NCI-H2227 treated with DMSO at 0.1 percent for 48 hours (cell line): ENCODE data around the gene SNTA1.
"Not testable (repeated sequence)": the region's sequence is repeated elsewhere in the genome, so short reads cannot be mapped to it uniquely, and the experiment has no call there.

Experiments used
- DNase-seq: peaks from one replicate; lab custom pipeline; 2025; lab: John Stamatoyannopoulos, UW

SNTA1 gene

DNA sequence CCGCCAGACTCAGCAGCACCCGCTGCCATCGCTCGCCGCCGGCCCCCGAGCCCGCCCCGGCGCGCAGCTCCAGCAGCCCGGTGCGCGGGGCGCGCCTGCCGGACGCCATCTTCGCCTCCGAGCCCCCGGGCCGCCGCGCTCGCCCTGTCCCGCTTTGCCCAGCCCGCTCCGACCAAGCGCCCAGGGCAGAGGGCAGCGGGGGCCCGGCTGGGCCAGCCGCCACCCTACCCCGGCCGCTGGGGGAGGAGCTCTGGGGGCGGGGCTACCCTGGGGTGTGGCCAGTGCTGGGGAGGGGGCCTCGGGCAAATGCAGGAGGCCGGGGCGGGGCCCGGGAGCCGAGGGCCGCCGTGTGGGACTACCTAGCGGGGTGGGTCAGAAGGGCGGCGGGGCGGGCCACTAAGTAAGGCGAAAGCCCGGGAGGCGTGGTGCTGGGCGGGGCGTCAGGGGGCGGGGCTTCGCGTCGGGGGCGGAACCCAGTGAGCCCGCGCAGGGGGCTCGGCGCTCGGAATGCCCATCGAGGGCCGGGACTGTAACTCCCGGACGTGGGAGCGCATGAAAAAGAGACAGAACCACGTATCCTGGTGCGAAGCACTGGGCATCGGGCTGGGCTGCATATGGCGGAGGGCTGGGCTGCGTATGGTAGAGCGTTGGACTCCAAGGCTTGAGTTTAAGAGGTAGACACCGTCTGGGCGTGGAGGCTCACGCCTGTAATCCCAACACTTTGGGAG lies at the start of gene SNTA1:
TSS of gene SNTA1 (minus strand) at position 252 of the 728 bp plus-strand sequence. CDS start at position 109, 143 bp downstream.
- DNase-seq = peak; percentile 89

- DNase-seq = no peak
These were observed 47.5 kb upstream of the SNTA1 start for GRCh38 chr20:33490934-33491656.

- no peak for DNase-seq
These were observed 46.7 kb upstream of the SNTA1 start, which contains the start of gene CBFA2T2 for GRCh38 chr20:33490023-33490933. TSS of gene CBFA2T2 (plus strand) at chr20:33490096. CDS start at chr20:33490268, 172 bp downstream.

GRCh38 chr20:33489495-33490022 lies 46.0 kb upstream of the SNTA1 start:
- peak; percentile 96 for DNase-seq

DNA sequence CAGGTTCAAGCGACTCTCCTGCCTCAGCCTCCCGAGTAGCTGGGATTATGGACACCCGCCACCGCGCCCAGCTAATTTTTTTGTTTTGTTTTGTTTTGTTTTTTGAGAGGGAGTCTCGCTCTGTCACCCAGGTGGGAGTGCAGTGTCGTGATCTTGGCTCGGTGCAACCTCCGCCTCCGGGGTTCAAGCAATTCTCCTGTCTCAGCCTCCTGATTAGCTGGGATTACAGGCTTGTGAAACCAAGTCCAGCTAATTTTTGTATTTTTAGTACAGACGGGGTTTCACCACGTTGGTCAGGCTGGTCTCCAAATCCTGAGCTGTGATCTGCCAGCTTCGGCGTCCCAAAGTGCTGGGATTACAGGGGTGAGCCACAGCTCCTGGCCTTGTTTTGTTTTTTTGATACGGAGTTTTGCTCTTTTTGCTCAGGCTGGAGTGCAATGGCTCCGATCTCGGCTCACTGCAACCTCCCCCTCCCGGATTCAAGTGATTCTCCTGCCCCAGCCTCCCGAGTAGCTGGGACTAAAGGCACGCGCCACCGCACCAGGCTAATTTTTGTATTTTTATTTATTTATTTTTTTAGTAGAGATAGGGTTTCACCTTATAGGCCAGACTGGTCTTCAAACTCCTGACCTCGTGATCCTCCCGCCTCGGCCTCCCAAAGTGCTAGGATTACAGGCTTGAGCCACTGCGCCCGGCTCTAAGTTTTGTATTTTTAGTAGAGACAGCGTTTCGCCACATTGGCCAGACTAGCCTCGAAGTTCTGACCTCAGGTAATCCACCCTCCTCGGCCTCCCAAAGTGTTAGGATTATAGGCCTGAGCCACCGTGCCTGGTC lies 45.3 kb upstream of the SNTA1 start:
- not testable (repeated sequence) for DNase-seq

DNA sequence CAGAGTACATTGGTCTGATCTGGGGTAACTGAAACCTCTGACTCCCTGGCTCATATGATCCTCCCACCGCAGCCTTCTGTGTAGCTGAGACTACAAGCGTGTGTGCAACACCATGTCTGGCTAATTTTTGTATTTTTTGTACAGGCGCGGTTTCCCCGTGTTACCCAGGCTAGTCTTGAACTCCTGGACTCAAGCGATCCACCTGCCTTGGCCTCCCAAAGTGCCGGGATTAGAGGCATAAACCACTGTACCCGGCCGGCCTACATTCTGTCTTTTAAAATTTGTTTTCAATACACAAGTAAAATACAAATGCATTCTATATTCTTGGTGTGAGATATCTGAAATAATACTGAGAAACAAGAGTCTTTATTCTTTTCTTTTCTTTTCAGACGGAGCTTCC lies 44.6 kb upstream of the SNTA1 start:
- no peak for DNase-seq

GRCh38 chr20:33483186-33483585 lies 39.6 kb upstream of the SNTA1 start:
- not testable (repeated sequence) for DNase-seq

GRCh38 chr20:33482581-33482980 lies 39.0 kb upstream of the SNTA1 start:
- DNase-seq = no peak

GRCh38 chr20:33481431-33481941 lies 37.9 kb upstream of the SNTA1 start:
- no peak for DNase-seq

DNA sequence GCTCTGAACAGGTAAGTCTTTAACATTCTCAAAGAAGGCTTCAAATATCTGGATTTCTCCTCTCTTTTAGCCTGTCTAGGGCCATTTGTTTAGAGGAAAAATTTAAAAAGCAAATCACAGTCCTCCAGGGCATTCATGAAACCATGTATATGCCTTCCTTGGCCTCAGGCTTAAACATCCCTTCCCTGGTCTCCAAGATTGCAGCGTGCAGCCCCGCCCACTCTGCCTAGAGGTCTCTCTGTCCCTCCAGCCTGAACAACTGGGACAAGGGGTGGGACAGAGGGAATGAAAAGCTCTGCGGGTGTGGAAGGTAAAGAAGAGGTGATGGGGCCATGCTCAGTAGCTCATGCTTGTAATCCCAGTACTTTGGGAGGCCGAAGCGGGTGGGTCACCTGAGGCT lies 36.5 kb upstream of the SNTA1 start:
- DNase-seq = no peak

DNA sequence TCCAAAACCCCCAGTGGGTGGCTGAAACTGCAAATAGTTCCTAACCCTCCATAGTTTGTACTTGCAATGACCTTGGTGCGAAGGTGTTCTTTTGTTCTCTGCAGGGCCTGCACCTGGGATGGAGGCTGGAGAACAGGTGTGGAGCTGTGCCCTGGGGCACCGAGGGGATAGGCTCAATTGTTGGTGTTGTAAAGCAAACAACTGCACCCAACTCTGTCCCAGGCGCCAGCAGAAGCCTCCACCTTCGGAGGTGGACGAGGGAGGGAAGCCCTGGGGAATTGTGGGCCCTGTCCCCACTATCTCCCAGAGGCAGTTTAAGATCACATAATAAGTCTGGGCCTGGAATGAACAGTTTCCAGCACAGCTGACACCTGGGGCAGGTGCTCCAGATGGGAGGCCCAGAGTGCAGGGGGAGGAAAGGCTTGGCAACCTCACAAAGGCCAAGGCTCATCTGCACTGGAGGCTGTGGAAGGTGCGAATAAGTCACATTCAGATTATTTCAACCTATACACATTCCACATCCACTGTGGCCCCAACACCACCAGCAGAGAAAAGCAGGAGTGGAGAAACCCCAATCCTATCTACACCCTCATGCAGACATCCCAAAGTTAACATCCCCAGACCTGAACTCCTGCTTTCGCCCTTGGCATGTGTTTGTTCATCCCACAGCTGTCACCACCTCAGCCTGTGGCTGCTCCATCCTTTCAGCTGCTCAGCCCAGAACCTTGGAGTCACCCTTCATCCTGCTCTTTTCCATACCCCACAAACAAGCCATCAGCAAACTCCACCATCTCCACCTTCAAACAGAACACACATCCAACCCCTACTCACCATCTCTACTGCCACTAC lies 34.0 kb upstream of the SNTA1 start:
- no peak for DNase-seq

DNA sequence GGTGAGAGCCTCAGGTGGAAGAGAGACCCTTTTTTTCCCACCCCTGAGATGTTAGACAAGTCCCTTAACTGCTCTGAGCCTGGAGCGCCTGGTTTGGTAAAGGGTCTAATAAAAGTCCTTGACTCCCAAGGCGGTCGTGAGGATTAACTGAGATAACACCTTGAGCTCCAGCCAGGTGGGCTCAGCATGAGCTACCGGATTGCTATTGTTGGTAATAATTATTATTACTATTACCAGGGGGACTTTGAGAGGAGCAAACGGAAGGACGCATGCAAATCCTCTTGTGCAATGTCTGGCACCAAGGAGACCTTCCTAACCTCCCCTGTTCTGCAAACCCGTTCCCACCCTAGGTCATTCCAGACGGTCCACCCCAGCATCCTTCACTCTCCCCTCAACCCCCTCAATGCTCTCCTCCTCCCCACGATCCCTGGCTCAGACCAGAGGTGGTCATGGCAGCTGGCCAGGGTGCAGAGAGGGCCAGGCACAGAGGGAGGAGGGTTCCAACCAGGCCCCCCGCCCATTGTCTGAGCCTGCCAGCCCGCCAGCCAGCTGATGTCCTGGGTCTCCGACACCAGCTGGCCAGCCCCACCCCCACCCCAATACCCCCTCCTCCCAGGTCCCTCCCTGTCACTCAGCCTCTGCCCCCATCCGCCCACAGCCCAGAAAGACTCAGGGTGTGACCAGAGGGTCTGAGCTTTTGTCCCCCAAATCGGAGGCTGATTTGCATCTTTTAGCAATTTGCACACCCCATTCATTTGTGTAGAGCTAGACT lies 32.0 kb upstream of the SNTA1 start:
- DNase-seq = no peak

DNA sequence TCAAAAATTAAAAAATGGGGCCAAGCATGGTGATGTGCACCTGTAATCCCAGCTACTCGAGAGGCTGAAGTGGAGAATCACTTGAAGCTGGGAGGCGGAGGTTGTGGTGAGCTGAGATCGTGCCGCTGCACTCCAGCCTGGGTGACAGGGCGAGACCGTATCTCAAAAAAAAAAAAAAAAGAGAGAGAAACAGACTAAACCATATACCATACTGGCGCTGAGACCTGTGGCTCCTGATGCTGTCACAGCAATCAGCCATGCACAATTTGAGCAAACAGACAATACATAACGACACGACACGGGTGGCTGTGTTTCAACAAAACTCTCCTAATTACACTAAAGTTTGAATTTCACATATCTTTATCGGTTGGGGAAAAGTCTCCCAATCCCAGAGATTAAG lies 31.4 kb upstream of the SNTA1 start:
- no peak for DNase-seq

- DNase-seq = no peak
These were observed 30.7 kb upstream of the SNTA1 start for GRCh38 chr20:33474097-33474873.

DNA sequence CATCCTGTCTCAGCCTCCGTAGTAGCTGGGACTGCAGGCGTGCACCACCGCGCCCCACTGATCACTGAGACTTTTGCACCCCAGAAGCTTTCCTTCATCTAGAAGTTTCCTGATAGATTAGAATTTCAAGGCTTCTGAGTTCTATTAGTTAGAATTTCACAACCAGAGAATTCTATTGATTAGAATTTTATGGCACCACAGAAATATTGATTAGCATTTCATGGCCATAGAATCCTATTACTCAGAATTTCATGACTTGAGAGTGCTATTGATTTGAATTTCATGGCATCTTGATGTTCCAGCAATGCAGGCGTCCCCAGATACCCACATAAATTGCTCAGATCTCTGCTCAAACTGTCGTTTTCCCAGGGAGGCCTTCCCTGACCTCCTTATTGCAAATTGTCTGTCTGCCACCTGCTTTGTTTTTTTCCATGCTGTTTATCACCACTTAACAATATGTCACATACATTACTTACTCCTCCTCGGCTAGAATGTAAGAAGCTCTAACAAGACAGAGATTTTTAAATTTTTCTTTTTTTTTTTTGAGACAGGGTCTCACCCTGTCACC lies 29.4 kb upstream of the SNTA1 start:
- no peak for DNase-seq

DNA sequence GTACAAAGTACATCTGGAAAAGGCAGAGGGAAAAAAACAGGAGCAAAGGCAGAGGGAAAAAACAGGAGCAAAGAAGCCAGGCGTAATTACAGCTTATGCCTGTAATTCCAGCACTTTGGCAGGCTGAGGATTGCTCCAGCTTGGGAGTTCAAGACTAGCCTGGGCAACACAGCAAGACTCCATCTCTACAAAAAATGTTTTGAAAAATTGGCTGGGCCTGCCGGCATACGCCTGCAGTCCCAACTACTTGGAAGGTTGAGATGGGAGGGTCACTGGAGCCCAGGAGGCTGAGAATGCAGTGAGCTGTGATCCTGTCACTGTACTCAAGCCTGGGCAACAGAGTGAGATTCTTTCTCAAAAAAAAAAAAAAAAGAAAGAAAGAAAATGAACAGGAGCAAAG lies 27.3 kb upstream of the SNTA1 start:
- DNase-seq = no peak

DNA sequence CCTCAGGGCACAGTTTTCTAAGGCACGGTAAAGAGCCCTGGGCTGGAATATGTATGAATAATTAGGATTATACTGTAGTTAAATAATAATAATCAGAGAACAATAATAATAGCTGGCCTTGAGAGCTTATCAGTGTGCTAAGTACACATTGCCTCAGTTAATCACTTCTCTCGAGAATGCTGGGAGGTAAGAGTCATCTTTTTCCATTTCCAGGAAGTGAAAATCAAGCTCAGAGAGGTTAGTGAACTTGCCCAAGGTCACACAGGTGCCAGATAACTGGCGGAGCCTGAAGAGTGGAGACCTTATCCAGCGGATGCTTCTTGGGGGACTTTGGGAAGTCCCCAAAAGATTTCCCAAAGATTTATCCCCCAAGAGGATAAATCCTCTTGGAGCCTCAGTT lies 26.9 kb upstream of the SNTA1 start:
- no peak for DNase-seq

- DNase-seq = no peak
These were observed 22.7 kb upstream of the SNTA1 start for GRCh38 chr20:33466303-33466646.
